ELF-1 (cell line): ENCODE measurements around the gene HIPK4.
"Not testable (repeated sequence)": the region's sequence is repeated elsewhere in the genome, so short reads cannot be mapped to it uniquely, and the experiment has no call there.

Experiments
- DNase-seq: peaks from one replicate; pipeline ENCODE4 v3.0.0-alpha.2; 2016; ENCODE audit warnings: low read depth, low spot score

The HIPK4 gene

DNA sequence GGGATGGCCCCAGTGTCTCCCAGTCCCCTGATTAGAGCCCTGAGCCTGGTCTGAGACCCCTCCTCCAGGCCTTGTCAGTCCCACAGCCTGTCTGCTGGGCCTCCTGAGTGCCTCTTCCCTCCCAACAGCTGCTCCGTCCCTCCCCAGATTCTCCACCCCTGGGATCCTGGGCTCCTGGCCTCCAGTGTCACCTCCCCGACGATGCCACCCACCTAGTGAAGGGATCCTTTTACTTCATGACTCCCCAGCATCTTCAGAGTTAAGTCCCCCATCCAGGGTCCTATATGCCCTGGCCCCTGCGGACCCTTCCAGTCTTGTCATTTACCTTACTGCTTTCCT is 27.6 kb upstream of the HIPK4 start:
- no peak for DNase-seq

- DNase-seq, result no peak
Observed at GRCh38 chr19:40416918-40417642, 27.1 kb upstream of the HIPK4 start.

- DNase-seq, result no peak
Observed at GRCh38 chr19:40415768-40416167, 25.8 kb upstream of the HIPK4 start.

GRCh38 chr19:40414542-40415535 is 24.9 kb upstream of the HIPK4 start:
- DNase-seq, result peak; percentile 46

DNA sequence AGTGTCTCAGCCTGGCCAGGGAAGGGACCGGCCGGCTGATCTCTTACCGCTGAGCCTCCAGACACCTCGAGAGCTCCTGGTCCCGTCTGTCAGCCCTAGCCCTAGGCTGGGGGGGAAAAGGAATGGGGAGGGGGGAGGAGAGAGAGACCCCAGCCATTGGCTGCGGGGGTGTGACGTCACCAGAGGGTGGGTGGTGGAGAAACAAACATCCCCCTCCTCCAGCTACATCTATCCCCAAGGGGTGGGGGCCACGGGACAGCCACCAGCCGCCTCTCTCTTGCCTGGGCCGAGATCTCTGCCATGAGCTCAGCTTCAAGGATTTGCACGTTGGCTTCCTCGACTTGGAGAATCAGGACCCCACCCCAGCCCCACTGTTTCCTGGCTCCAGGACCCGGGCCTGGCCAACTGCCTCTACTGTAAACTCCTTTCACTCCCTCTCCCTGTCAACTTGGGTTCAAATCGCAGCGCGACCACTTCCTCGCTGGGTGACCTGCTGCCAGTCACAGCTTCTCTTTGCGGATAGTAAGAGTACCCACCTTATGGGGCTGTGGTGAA is 23.4 kb upstream of the HIPK4 start, which contains the start of gene PRX:
PRX (minus strand) TSS at position 88 of the 555 bp plus-strand sequence. CDS start 5,446 bp downstream, outside the sequence.
- DNase-seq, result peak; percentile 91

DNA sequence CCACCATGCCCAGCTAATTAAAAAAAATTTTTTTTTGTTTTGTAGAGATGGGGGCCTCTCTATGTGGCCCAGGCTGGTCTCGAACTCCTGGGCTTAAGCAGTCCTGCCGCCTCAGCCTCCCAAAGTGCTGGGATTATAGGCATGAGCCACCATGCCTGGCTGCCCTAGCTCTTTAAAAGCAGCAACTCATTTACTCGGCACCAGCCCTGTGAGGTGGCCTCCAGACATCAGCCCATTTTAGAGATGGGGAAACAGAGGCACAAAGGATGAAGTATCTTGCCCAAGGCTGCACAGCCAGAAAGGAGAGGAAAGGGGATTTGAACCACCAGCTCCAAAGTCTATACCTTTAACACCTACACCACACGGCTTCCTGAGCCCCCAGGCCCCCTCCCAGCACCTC is 22.9 kb upstream of the HIPK4 start:
- DNase-seq, result no peak

DNA sequence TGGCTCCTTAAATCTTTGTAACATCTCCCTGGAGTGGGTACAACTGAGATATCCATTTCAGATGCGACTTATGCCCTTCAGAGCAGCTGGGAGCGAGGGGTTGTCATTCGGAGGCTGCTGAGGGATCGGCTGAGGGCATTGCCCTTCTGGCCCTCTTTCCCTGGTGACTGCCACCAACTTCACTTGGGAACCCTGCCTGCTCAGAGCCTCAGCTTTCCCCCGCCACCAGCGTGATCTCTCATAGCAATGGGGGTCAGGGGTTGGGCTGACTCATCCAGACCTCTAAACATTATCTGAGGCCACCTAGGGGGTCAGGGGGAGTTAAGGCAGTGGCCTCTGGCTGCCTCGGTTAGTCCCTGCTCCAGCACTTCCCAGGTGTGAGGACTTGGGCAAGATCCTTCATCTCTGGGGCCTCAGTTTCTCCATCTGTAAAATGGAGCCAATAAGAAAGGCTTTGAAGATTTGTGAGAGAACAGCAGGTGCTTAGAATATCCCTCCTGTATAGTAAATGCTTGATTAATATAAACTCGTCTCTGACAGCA is 22.0 kb upstream of the HIPK4 start:
- DNase-seq, result no peak

GRCh38 chr19:40411125-40411842 is 21.3 kb upstream of the HIPK4 start:
- DNase-seq, result no peak

DNA sequence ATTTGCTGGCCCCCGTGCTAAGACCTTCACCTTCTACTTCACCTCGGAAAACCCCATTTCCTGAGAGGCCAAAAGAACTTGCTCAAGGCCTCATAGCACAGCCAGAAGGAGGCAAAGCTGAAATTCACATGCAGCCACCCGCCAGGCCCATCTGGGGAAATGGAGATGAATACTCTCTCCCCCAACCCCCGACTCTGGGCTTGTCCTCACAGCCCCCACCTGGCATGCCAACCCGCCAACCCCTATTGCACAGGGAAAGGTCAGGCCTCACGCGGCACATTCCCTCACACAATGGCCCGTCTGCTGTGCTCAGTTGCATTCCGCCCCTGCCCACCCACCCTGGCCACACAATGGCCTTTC is 20.0 kb upstream of the HIPK4 start:
- no peak for DNase-seq

GRCh38 chr19:40408598-40408925 is 18.6 kb upstream of the HIPK4 start:
- not testable (repeated sequence) for DNase-seq

DNA sequence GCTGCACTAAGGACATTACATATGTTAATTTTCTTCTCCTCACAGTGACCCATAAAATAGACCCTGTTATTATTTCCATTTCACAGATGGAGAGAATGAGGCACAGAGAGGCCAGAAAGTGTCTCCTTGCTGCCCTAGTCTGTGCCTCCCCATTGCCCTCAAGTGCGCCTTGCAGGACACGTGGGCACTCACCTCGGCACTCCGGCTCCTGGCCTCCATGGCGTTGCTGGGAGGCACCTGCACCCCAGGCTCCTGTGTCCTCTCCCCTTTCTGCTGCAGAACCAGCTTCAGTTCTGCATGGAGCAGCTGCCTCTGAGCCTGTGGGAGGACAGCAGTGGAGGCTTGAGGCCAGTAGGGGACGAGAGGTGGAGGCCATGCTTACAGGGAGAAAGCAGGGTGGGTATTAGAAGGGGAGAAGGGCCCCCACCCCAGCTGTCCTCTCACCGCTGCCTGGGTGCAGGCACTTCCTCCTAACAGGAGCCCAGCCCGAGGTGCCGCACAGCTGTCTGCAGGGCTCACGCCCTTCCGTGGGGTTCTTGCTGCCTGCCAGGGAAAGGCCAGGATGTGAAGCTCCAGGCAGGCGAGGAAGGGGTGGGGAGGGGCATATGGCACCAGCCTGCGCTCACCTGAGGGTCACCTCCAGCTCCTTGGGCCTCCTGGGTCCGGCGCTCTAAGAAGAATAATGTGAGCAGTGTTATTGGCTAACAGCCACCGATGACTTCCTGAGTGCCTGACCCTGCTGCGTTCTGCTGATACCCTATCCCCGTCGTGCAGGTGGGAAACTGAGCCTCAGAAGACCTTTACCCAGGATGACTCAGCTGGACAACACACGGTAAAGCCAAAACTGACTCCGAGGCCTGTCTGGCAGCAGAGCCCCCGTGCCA is 18.0 kb upstream of the HIPK4 start:
- DNase-seq, result no peak

- peak; percentile 85 for DNase-seq
Observed at GRCh38 chr19:40403262-40403984, 13.4 kb upstream of the HIPK4 start.

GRCh38 chr19:40400559-40400958 is 10.6 kb upstream of the HIPK4 start:
- no peak for DNase-seq

DNA sequence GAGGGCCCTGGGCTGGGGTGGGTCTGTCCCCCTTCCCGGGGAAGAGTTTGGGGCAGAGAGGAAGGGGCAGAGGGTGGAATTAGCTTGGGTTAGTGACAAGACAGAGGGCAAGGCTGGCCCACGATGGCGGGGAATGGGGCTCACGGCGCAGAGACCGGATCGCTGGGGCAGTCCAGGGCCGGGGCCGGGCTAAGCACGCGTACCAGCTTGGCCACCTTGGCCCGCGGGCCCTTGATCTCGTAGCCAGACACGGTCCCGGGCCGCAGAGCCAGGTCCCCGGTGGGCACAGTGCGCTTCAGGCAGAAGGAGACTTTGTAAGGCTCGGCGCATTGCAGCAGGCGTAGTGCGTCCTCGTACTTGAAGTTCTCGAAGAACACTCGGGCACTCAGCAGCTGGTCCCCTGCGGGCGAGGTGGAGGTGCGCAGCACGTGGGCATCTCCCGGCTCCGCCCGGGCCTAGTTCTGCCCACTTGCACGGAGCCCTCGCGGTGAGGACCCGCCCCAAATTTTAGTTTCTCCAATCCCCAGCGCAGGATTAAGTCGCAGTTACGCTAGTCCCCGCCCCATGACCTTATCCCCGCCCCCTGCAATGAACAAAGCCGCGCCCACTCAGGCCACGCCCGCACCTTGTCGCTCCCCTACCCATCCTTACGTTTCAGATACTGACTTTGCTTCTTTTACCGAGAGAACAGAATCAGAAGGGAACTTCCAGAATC is 8.6 kb upstream of the HIPK4 start:
- DNase-seq, result peak; percentile 86

GRCh38 chr19:40397568-40397906 is 7.6 kb upstream of the HIPK4 start:
- DNase-seq, result no peak

DNA sequence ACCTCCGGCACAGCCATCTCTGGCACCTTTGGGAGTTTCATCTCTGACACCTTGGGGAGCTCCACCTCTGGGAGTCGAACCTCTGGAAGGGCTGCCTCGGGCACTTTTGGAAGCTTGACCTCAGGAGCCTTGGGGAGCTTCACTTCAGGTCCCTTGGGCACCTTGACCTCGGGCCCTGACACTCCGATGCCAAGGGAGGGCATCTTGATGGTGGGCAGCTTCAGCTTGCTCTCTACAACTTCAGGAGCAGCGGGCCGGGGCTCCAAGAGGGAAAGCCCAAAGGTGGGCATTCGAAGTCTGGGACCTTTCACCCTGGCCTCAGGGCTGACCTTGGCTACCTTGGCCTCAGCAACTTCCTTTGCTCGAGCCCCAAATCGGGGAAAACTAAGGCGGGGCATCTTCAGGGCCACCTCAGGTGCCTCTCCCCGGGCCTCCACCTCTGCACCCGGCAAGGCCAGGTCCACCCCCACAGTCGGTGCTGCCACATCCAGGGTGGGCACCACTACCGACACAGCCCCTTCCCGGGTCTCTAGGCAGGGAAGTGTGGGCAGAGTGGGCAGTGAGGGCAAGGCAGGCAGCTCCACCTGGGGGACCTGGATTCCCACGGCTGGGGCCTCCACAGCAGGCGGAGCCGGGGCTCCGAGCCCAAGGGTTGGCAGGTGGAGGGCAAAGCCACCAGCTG is 7.0 kb upstream of the HIPK4 start:
- no peak for DNase-seq

DNA sequence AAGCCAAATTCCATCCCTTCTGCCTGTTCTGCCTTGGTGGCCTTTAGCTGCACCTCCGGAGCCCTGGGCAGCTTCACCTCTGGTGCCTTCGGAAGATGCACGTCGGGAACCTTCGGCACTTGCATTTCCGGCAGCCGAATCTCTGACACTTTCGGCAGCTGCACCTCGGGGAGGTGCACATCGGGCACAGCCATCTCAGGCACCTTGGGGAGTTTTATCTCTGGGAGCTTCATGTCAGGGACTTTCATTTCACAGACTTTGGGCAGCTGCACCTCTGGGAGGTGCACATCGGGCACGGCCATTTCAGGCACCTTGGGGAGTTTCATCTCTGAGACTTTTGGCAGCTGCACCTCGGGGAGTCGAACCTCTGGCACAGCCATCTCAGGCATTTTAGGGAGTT is 6.0 kb upstream of the HIPK4 start:
- DNase-seq, result no peak

DNA sequence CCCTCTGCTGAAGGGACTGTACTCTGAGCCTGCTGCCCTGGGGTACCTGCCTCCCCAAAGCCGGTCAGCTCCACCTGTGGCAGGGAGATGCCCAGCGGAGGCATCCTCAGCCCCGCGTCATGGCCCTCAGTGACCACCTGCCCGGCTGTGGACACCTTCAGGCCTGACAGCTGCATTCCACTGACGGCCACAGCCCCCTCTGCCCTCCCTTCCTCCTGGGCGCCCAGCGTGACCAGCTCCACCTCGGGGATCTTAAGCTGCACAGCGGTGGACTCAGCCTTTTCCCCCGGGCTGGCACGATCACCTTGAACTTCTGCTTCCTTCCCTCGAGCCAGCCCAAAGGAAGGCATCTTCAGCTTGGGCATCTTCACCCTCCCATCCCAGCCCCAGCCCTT is 4.8 kb upstream of the HIPK4 start:
- DNase-seq, result no peak
